A673 (cell line): Measurements from ENCODE around the gene CLEC3A. TPM values are rescaled to one million over a fixed set of nuclear protein-coding genes. Genes with fewer than 3 reads are reported as not detected.

Source experiments
- BruUV-seq: library from RNA; stranded (reverse); fragments of 400-500 nt; replicated peaks from 2 replicates; lab custom pipeline; 2021; lab: Mats Ljungman, UMichigan
- CTCF ChIA-PET: fragments of 300-600 bp; sonication (Branson Sonifier 250); formaldehyde crosslinking; loops from one replicate; lab custom pipeline; 2022; ENCODE audit warnings: antibody characterized with exemption; lab: Charles Lee
- POLR2A ChIA-PET: fragments of 300-600 bp; sonication (Branson Sonifier 250); formaldehyde crosslinking; loops from one replicate; lab custom pipeline; 2022; ENCODE audit warnings: antibody characterized with exemption; ENCODE audit not compliant: low non-redundant PET; lab: Charles Lee
- DNase-seq: peaks from one replicate; pipeline ENCODE4 v3.0.0-alpha.2; 2015; ENCODE audit warnings: low spot score
- H3K27ac ChIP-seq: fragments of 200-600 bp; sonication (generic); 2 replicates; pipeline ENCODE4 v1.5.1; 2016; ENCODE audit warnings: mixed run types, low read depth, mild to moderate bottlenecking, mixed read lengths, antibody characterized with exemption, low read length; ENCODE audit not compliant: poor library complexity, severe bottlenecking
- H3K27me3 ChIP-seq: fragments of 200-600 bp; sonication (generic); replicated peaks from 2 replicates; pipeline ENCODE4 v1.6.1; 2017; ENCODE audit warnings: mixed run types, low read depth, mild to moderate bottlenecking, mixed read lengths, antibody characterized with exemption, low read length; ENCODE audit not compliant: insufficient read depth, poor library complexity
- H3K36me3 ChIP-seq: fragments of 200-600 bp; sonication (generic); 2 replicates; pipeline ENCODE4 v1.6.1; 2016; ENCODE audit warnings: mixed run types, mild to moderate bottlenecking, mixed read lengths, antibody characterized with exemption, low read length; ENCODE audit not compliant: insufficient read depth, poor library complexity, severe bottlenecking
- H3K4me1 ChIP-seq: fragments of 200-600 bp; sonication (generic); 2 replicates; pipeline ENCODE4 v1.6.1; 2017; ENCODE audit warnings: mixed run types, mild to moderate bottlenecking, mixed read lengths, antibody characterized with exemption, low read length; ENCODE audit not compliant: insufficient read depth, poor library complexity, severe bottlenecking
- H3K4me3 ChIP-seq: fragments of 200-600 bp; sonication (generic); 2 replicates; pipeline ENCODE4 v1.5.1; 2016; ENCODE audit warnings: low read depth, mixed run types, mild to moderate bottlenecking, mixed read lengths, low read length; ENCODE audit not compliant: poor library complexity, severe bottlenecking
- H3K9me3 ChIP-seq: fragments of 200-600 bp; sonication (generic); 2 replicates; pipeline ENCODE4 v1.6.1; 2016; ENCODE audit warnings: mixed run types, low read depth, mild to moderate bottlenecking, mixed read lengths, antibody characterized with exemption, low read length; ENCODE audit not compliant: poor library complexity, severe bottlenecking
- EZH2 ChIP-seq: fragments of 200-600 bp; sonication (generic); IDR thresholded peaks from 2 replicates; pipeline ENCODE4 v1.6.1; 2017; ENCODE audit warnings: borderline replicate concordance, low read depth, mild to moderate bottlenecking, mixed read lengths, antibody characterized with exemption, low read length; ENCODE audit not compliant: poor library complexity, severe bottlenecking
- intact Hi-C: fragments of 100-400 bp; cut with micrococcal nuclease; formaldehyde crosslinking; loops from one replicate; pipeline ENCODE4 v1.10.0; 2022; ENCODE audit not compliant: unreplicated experiment
- total RNA-seq: library from RNA; stranded (reverse); gene quantifications from 2 replicates; pipeline ENCODE4 v1.2.3, GENCODE V29; 2021
- TF ChIP-seq, protein P1 (sequence below): fragments of 300-800, 200-600 bp; sonication (generic); conservative IDR thresholded peaks from 2 replicates; pipeline ENCODE4 v1.5.1; 2017; ENCODE audit warnings: low read depth, mild to moderate bottlenecking, antibody characterized with exemption, low read length, moderate library complexity, mixed read lengths

Gene CLEC3A
- total RNA-seq, 1 experiment from 2014 or later, result not detected

- no peak for DNase-seq
- ChIA-PET POLR2A (no interaction called here), CTCF (no interaction called here)
- Histone ChIP-seq H3K36me3 (no peaks in the 10 kb centered on the region), H3K27me3 (no peaks in the 10 kb centered on the region), H3K4me3 (no peak overlapping the region), H3K27ac (no peak overlapping the region), H3K4me1 (no peaks in the 10 kb centered on the region), H3K9me3 (no peaks in the 10 kb centered on the region)
- BruUV-seq, result no TSS peak
- intact Hi-C loops, result loop anchor here (10.0 kb wide), 1 partner anchor 743 kb away; no protein-coding TSS in a partner anchor
- no peak for TF ChIP-seq EZH2
- TF ChIP-seq, protein P1, sequence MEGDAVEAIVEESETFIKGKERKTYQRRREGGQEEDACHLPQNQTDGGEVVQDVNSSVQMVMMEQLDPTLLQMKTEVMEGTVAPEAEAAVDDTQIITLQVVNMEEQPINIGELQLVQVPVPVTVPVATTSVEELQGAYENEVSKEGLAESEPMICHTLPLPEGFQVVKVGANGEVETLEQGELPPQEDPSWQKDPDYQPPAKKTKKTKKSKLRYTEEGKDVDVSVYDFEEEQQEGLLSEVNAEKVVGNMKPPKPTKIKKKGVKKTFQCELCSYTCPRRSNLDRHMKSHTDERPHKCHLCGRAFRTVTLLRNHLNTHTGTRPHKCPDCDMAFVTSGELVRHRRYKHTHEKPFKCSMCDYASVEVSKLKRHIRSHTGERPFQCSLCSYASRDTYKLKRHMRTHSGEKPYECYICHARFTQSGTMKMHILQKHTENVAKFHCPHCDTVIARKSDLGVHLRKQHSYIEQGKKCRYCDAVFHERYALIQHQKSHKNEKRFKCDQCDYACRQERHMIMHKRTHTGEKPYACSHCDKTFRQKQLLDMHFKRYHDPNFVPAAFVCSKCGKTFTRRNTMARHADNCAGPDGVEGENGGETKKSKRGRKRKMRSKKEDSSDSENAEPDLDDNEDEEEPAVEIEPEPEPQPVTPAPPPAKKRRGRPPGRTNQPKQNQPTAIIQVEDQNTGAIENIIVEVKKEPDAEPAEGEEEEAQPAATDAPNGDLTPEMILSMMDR, result no peak
Measured at GRCh38 chr16:77977339-77977738, 45.0 kb upstream of the CLEC3A start.

- Histone ChIP-seq H3K36me3 (no peaks in the 10 kb centered on the region), H3K4me3 (no peak overlapping the region), H3K27me3 (no peaks in the 10 kb centered on the region), H3K27ac (no peak overlapping the region), H3K9me3 (no peaks in the 10 kb centered on the region), H3K4me1 (no peaks in the 10 kb centered on the region)
- ChIA-PET CTCF (no interaction called here), POLR2A (no interaction called here)
- no TSS peak for BruUV-seq
- no peak for TF ChIP-seq EZH2
- intact Hi-C loops, result loop anchor here (10.0 kb wide), 1 partner anchor 390 kb away; no protein-coding TSS in a partner anchor
- DNase-seq, result no peak
Measured at GRCh38 chr16:77985111-77985510, 37.2 kb upstream of the CLEC3A start.

DNA sequence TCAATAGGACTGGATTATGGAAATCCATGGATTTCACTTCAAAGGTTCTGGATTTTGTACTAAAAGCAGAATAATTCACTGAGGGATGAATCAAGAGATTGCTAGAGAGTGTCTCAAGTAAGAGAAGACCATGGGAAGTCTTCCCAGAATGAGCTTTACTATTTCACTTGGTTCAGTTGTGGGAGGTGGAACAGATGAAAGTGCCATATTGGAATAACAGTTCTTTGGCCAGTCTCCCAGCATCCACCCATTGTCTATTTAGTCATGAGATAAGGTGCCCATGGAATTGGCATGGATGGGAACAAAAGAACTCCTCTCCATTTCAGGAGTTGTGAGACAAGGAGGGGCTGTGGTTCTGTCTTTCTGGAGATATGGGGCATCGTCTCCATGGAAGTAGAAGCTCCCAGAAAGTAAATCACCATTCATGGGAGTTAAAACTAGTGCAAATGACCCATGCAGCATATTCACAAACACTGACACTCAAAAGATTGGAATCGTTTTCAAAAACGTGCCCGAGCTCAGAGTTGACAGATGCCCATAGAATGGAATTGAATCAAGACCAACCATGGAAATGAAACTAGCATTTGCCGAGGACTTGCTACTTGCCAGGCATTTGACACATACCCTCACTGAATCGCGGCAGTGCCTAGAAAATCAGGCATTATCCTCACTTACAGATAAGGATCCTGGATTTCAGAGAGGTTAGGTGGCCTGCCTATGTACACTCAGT, 36.2 kb upstream of the CLEC3A start:
- ChIA-PET POLR2A (no interaction called here), CTCF (no interaction called here)
- H3K36me3 ChIP-seq, result no peaks in the 10 kb centered on the region
- H3K27ac ChIP-seq, result no peak overlapping the region
- intact Hi-C loops, result loop anchor here (10.0 kb wide), 1 partner anchor 391 kb away; no protein-coding TSS in a partner anchor
- H3K4me3 ChIP-seq, result no peak overlapping the region
- BruUV-seq, result no TSS peak
- no peaks in the 10 kb centered on the region for H3K9me3 ChIP-seq
- H3K27me3 ChIP-seq, result no peaks in the 10 kb centered on the region
- TF ChIP-seq EZH2, result no peak
- TF ChIP-seq, protein P1, result no peak
- no peak for DNase-seq
- H3K4me1 ChIP-seq, result no peaks in the 10 kb centered on the region
